Right lobe of liver (tissue), 4 donors: Measurements from ENCODE around the gene PPM1K.

Source experiments
- CTCF ChIP-seq, 4 donors: fragments of 200-600 bp in 3 of 4; fragments of 450-650 bp in 1 of 4; IDR thresholded peaks; one replicate each; pipeline versions ENCODE4 v1.5.1 to v1.8.0; 2016 to 2022; ENCODE audit warnings: antibody characterized with exemption in 4 of 4, mild to moderate bottlenecking in 2 of 4
- POLR2A ChIP-seq: fragments of 450-650 bp; IDR thresholded peaks from one replicate; pipeline ENCODE4 v1.6.1; 2017; ENCODE audit warnings: antibody characterized with exemption, mild to moderate bottlenecking
- donor health status: DM: no; HTN: no; CAD: no.
- donor health status: DM: no; HTN: no; CAD: no.
- donor health status: DM: no; HTN: yes; CAD: no.

DNA sequence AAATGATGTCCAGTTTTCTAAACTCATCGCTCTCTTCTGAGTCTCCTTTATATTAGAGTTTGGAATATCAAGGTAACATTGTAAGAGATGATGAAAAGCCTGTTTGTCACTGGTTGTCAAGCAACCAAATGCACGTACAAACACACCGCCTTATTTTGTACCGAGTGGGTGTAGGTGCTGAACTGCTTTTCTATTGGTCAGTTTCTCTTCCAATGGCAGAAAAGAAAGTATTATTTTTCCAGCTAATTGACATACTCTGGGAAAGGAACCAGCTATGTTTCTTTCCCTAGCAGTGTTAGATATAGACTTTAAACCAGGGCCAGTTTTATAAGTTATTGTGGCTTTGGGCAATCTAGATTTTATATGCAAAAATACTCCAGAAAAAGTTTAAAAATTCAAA is 6.6 kb upstream of the PPM1K start:
- no peak for TF ChIP-seq POLR2A
- TF ChIP-seq CTCF (IDR thresholded peaks at IDR 0.05): no peak
